ENCODE results near the gene ADAMTS12.

ADAMTS12 gene

GRCh38 chr5:33474931-33475499, 416.8 kb downstream of the ADAMTS12 start:
- Histone ChIP-seq H3K9me3 (ENCODE audit: insufficient read depth, low read depth, low read length) (no peaks in the 10 kb centered on the region), H3K9ac (ENCODE audit: low read depth, low read length) (no peak overlapping the region), H3K4me1 (ENCODE audit: insufficient read depth, low read length) (peaks cover 11% of the 10 kb centered on the region), H3K36me3 (ENCODE audit: insufficient read depth, low read depth, low read length) (peaks cover 84% of the 10 kb centered on the region), H3K4me3 (ENCODE audit: low read length) (no peak overlapping the region), H3K27ac (ENCODE audit: low read length) (no peak overlapping the region), H3K27me3 (ENCODE audit: insufficient read depth, low read length) (no peaks in the 10 kb centered on the region)

GRCh38 chr5:33474004-33474403, 417.8 kb downstream of the ADAMTS12 start:
- Histone ChIP-seq H3K27me3 (ENCODE audit: insufficient read depth, low read length) (no peaks in the 10 kb centered on the region), H3K9ac (ENCODE audit: low read depth, low read length) (no peak overlapping the region), H3K4me3 (ENCODE audit: low read length) (no peak overlapping the region), H3K4me1 (ENCODE audit: insufficient read depth, low read length) (peaks cover 11% of the 10 kb centered on the region), H3K27ac (ENCODE audit: low read length) (no peak overlapping the region), H3K9me3 (ENCODE audit: insufficient read depth, low read depth, low read length) (no peaks in the 10 kb centered on the region), H3K36me3 (ENCODE audit: insufficient read depth, low read depth, low read length) (peaks cover 92% of the 10 kb centered on the region)

Data from iPS-20b (cell line).